ENCODE data around the gene DZANK1.

DNA sequence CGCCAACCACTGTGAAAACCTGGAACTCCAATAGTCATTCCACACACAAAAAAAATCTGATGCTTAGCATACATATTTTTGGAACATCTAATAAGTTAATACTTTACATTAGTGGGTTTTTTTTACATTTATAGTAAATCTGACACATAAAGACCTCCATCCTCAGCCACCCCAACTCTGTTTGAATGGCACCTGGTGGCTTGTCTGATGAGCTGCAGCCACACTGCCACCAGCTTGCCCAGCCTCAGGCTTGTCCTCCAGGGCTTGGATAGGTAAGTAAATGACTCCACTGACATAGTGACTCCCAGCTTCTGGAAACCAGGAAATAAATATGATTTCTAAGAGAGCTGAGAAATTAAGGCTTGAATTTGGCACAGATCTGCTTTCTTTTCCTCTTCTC is 107.0 kb downstream of the DZANK1 start:
- TF ChIP-seq CTCF (conservative IDR thresholded peaks at IDR 0.05; ENCODE audit: low read depth in 2 of 2) (no peak), EZH2 (IDR thresholded peaks at IDR 0.05; ENCODE audit: low read depth, unreplicated experiment) (no peak)
